Heart left ventricle (tissue), 16 donors: ENCODE results near the gene CD8B2. TPM values are rescaled to one million over a fixed set of nuclear protein-coding genes. Genes with fewer than 3 reads are reported as not detected.

Experiments
- ATAC-seq, 4 donors: fragments of 200-7000 bp; cut with Tn5 transposase; one replicate each; pipeline ENCODE4 v1.9.1; 2020 to 2022; ENCODE audit warnings: moderate library complexity in 4 of 4, mild to moderate bottlenecking in 3 of 4, moderate number of reproducible peaks in 1 of 4
- DNase-seq, 5 donors: peaks; one replicate each; pipeline ENCODE4 v3.0.0-alpha.2; 2020
- H3K27ac ChIP-seq, 12 donors: fragments of 200-600 bp; sonication (generic) in 4 of 12; one replicate each; pipeline versions ENCODE4 v1.5.0 to v1.8.0; 2016 to 2022; ENCODE audit warnings: mild to moderate bottlenecking in 2 of 12
- H3K27me3 ChIP-seq, 9 donors: fragments of 200-600 bp; sonication (generic) in 2 of 9; one replicate each; pipeline versions ENCODE4 v1.5.1 to v1.8.0; 2016 to 2022; ENCODE audit warnings: mild to moderate bottlenecking in 3 of 9
- H3K36me3 ChIP-seq, 9 donors: fragments of 200-600 bp; sonication (generic) in 2 of 9; one replicate each; pipeline versions ENCODE4 v1.5.0 to v1.8.0; 2018 to 2022; ENCODE audit warnings: mild to moderate bottlenecking in 2 of 9
- H3K4me1 ChIP-seq, 12 donors: fragments of 200-600 bp; sonication (generic) in 4 of 12; one replicate each; pipeline versions ENCODE4 v1.5.0 to v1.8.0; 2016 to 2022; ENCODE audit warnings: mild to moderate bottlenecking in 3 of 12
- H3K4me3 ChIP-seq, 12 donors: fragments of 200-600 bp; sonication (generic) in 4 of 12; one replicate each; pipeline versions ENCODE4 v1.5.0 to v1.8.0; 2017 to 2022; ENCODE audit warnings: mild to moderate bottlenecking in 9 of 12, moderate library complexity in 4 of 12
- H3K9me3 ChIP-seq, 12 donors: fragments of 200-600 bp; sonication (generic) in 4 of 12; one replicate each; pipeline versions ENCODE4 v1.5.0 to v1.8.0; 2016 to 2022; ENCODE audit warnings: mild to moderate bottlenecking in 1 of 12
- CTCF ChIP-seq, 12 donors: fragments of 200-600 bp; sonication (generic) in 4 of 12; IDR thresholded peaks; one replicate each; pipeline versions ENCODE4 v1.5.0 to v1.8.0; 2018 to 2022; ENCODE audit warnings: antibody characterized with exemption in 12 of 12, mild to moderate bottlenecking in 5 of 12
- POLR2A ChIP-seq, 2 donors: fragments of 450-650 bp; IDR thresholded peaks; one replicate each; pipeline ENCODE4 v1.6.1; 2017; ENCODE audit warnings: antibody characterized with exemption in 2 of 2, mild to moderate bottlenecking in 2 of 2, moderate library complexity in 2 of 2
- WGBS, 4 donors: extraction: QIAGEN DNeasy Blood & Tissue Kit in 2 of 4; methylation state at CpG; one replicate each; pipeline versions ENCODE4 v1.1.5 to v1.1.7; 2013 to 2018; 5-methylcytosine and 5-hydroxymethylcytosine counted together
- intact Hi-C, 10 donors: fragments of 100-400 bp; cut with DNase I; formaldehyde crosslinking; loops; one replicate each; pipeline versions ENCODE4 v1.11.1 to v1.14.2; 2022
- polyA plus RNA-seq, 2 donors: library from polyadenylated mRNA; stranded (reverse); fragments of 200-250 nt; gene quantifications; one replicate each; pipeline ENCODE4 v1.2.3, GENCODE V29; 2013
- total RNA-seq, 9 donors: library from RNA; depleted of rRNA in 2 of 9; stranded (reverse); fragments of >200 nt in 2 of 9; fragmentation: NEBNext Ultra II Directional in 3 of 9; extraction: Animal tissue kit (Norgen Biotek cat#: 25700) in 3 of 9; gene quantifications; one replicate each; pipeline versions ENCODE4 v1.1.0 to v1.2.4, GENCODE V29; 2016 to 2023
- donor health status: ischemic (EF 13 %, LVEDD 7.1; RV severe dilation, severe dysfunction).
- donor health status: healthy with polysubstance abuse.
- donor health status: DM: no; HTN: yes; CAD: no.
- donor health status: DM: no; HTN: no; CAD: no.
- donor health status: ischemic (EF 25% LVEDD 6.9; RV normal size, moderate dysfunction).
- donor health status: ischemic (EF 25% LVEDD 5.7; RV mildly dilated, moderate dysfunction).
- donor health status: healthy.
- donor health status: DM: yes; HTN: yes; CAD: no.
- donor health status: ischemic (EF 35%, LVEDD 5.7; RV mildly dilated, moderate dysfunction).
- donor health status: nonischemic (EF 11% LVEDD 7.7; RV severe dilation, severe dysfunction).
- donor health status: DM: yes; HTN: yes; CAD: no.
- donor health status: PGD.
- donor health status: ischemic (EF 29% LVEDD 5.4; RV normal size, mild dysfunction).
- donor health status: nonischemic (EF 23%, LVEDD 6.1; RV moderate dilation, normal function).

CD8B2 gene
- total and polyA plus RNA-seq, 11 donors = 0.21 TPM; not detected in 10

- no peak overlapping the region for H3K27ac ChIP-seq
- H3K36me3 ChIP-seq = no peaks in the 10 kb centered on the region
- DNase-seq (no peak), ATAC-seq (no peak)
- H3K27me3 ChIP-seq = peaks cover 0 to 15% (median 0%) of the 10 kb centered on the region in 9 donors
- H3K4me3 ChIP-seq = no peak overlapping the region
- peaks cover 0 to 9% (median 0%) of the 10 kb centered on the region in 12 donors for H3K4me1 ChIP-seq
- 64 to 77% (median 71%) methylated on average over 2 of the region's 2 CpGs for WGBS, 4 donors
- TF ChIP-seq POLR2A (IDR thresholded peaks at IDR 0.05) = no peak
- no peak for TF ChIP-seq CTCF (IDR thresholded peaks at IDR 0.05)
- intact Hi-C loops = no loop called here
- H3K9me3 ChIP-seq = no peaks in the 10 kb centered on the region
Measured at GRCh38 chr2:106530866-106531265, 43.7 kb downstream of the CD8B2 start.

DNA sequence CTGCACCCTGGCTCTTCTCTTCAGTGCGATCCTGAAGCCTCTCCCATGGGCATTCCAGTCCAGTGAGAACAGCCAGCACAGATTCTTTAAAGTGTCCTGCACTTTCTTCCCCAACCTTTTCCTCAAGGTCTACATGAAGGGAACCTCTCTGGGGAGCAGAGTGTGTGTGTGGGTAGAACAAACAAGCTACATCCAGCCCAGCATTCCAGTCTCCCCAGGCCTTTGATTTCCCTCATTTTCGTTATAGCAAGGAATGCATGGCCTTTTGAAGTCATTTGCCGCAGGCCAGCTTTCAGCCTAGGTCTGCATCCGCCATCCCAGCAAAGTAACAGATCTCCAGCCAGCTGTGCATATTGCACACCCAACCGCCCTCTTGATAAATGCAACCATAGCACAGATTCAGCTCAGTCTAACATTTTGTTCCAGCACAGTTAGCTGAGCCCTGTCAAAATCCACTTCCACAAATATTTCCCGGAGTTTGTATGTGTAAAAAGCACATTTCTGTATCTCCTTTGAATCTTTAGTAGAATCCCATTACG, 44.6 kb downstream of the CD8B2 start:
- intact Hi-C loops = no loop called here
- no peak overlapping the region for H3K4me3 ChIP-seq
- peaks cover 0 to 15% (median 0%) of the 10 kb centered on the region in 9 donors for H3K27me3 ChIP-seq
- no peaks in the 10 kb centered on the region for H3K9me3 ChIP-seq
- H3K36me3 ChIP-seq = no peaks in the 10 kb centered on the region
- DNase-seq (no peak), ATAC-seq (no peak)
- TF ChIP-seq CTCF (IDR thresholded peaks at IDR 0.05) (no peak), POLR2A (IDR thresholded peaks at IDR 0.05) (no peak)
- peaks cover 0 to 12% (median 0%) of the 10 kb centered on the region in 12 donors for H3K4me1 ChIP-seq
- no peak overlapping the region for H3K27ac ChIP-seq
- 81 to 87% (median 85%) methylated on average over 7 of the region's 7 CpGs for WGBS, 4 donors

DNA sequence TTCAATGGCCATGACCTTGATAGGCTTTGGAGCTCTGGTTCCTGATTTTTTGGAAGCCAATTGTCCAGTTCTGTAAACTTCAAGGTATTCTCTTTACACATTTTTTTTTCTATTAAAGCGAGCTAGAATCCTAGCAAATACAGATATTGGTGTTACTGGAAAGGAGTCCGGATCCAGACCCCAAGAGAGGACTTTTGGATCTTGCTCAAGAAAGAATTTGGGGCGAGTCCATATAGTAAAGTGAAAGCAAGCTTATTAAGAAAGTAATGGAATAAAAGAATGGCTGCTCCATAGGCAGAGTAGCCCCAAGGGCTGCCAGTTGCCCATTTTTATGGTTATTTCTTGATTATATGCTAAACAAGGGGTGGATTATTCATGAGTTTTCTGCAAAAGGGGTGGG, 45.1 kb downstream of the CD8B2 start:
- DNase-seq = no peak
- 77 to 83% (median 79%) methylated on average over 3 of the region's 3 CpGs for WGBS, 4 donors
- peaks cover 0 to 14% (median 0%) of the 10 kb centered on the region in 9 donors for H3K27me3 ChIP-seq
- H3K9me3 ChIP-seq = no peaks in the 10 kb centered on the region
- no peak for TF ChIP-seq CTCF (IDR thresholded peaks at IDR 0.05)
- TF ChIP-seq POLR2A (IDR thresholded peaks at IDR 0.05) = no peak
- no peaks in the 10 kb centered on the region for H3K36me3 ChIP-seq
- H3K4me3 ChIP-seq = no peak overlapping the region
- intact Hi-C loops = no loop called here
- H3K4me1 ChIP-seq = peaks cover 0 to 14% (median 0%) of the 10 kb centered on the region in 12 donors
- ATAC-seq = no peak
- H3K27ac ChIP-seq = no peak overlapping the region

GRCh38 chr2:106534471-106534870, 47.3 kb downstream of the CD8B2 start:
- DNase-seq (no peak), ATAC-seq (no peak)
- Histone ChIP-seq H3K27ac (no peak overlapping the region), H3K4me3 (no peak overlapping the region), H3K27me3 (peaks cover 0 to 14% (median 0%) of the 10 kb centered on the region in 9 donors), H3K36me3 (no peaks in the 10 kb centered on the region), H3K9me3 (no peaks in the 10 kb centered on the region), H3K4me1 (peaks cover 0 to 23% (median 0%) of the 10 kb centered on the region in 12 donors)
- TF ChIP-seq POLR2A (IDR thresholded peaks at IDR 0.05) (no peak), CTCF (IDR thresholded peaks at IDR 0.05) (no peak)
- 58 to 71% (median 61%) methylated on average over 6 of the region's 6 CpGs for whole genome bisulfite sequencing, 4 donors
- intact Hi-C loops = no loop called here
